ENCODE results near the gene TMEM132C. TPM values are rescaled to one million over a fixed set of nuclear protein-coding genes. Genes with fewer than 3 reads are reported as not detected.

The TMEM132C gene
- polyA plus RNA-seq, 2 of the 4 experiments (the other 2 are of a cell fraction) = not detected

DNA sequence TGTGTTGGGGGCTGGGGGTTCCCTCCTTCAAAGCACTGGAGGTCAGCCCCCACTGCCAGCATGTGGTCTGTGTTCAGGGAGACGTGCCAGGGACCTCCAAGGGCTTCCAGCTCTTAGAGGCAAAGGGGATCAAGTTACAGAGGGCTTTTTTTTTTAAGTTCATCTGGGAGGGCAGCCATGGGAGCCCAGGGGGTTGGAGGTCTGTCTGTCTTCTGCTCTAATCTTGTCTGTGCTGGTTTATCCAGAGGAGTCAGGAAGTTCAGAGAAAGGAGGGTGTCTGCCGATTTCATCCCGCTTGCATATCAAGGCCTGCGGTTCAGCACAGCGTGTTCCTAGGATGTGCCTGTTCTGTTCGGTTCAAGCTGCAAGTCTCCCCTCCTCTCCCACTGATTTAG is 72.2 kb downstream of the TMEM132C start:
- H3K4me2 ChIP-seq = no peak overlapping the region
- H3K4me1 ChIP-seq = no peaks in the 10 kb centered on the region
- ChIA-PET CTCF (no interaction called here), POLR2A (no interaction called here)
- TF ChIP-seq NPAS2 (CRISPR knock-in tag; IDR thresholded peaks at IDR 0.05; ENCODE audit: borderline replicate concordance) = no peak
- TF ChIP-seq, protein P1, sequence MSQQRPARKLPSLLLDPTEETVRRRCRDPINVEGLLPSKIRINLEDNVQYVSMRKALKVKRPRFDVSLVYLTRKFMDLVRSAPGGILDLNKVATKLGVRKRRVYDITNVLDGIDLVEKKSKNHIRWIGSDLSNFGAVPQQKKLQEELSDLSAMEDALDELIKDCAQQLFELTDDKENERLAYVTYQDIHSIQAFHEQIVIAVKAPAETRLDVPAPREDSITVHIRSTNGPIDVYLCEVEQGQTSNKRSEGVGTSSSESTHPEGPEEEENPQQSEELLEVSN (IDR thresholded peaks at IDR 0.05; ENCODE audit: borderline replicate concordance, low read depth) = no peak
- TF ChIP-seq RNF2 (IDR thresholded peaks at IDR 0.05; ENCODE audit: borderline replicate concordance, low read depth) = no peak
- TF ChIP-seq KDM1A (IDR thresholded peaks at IDR 0.05; ENCODE audit: low read depth) = no peak
- no peak for TF ChIP-seq RFX5 (IDR thresholded peaks at IDR 0.05)
- no peak for TF ChIP-seq KDM5A (IDR thresholded peaks at IDR 0.05)
- TF ChIP-seq TFCP2L1 (CRISPR knock-in tag; IDR thresholded peaks at IDR 0.05) = no peak
- TF ChIP-seq GATA3 (IDR thresholded peaks at IDR 0.05; ENCODE audit: borderline replicate concordance) = no peak
- no peak for DNase-seq (ENCODE audit: low read depth in 1 of 2, low spot score in 1 of 2)
- no peak overlapping the region for H3K4me3 ChIP-seq
- ATAC-seq = no peak
- no peaks in the 10 kb centered on the region for H3K9me3 ChIP-seq
- H3K27ac ChIP-seq = no peak overlapping the region
- WGBS (ENCODE audit: missing lambda C conversion rate) = 7% methylated on average over 5 of the region's 6 CpGs
- no peak for FAIRE-seq

DNA sequence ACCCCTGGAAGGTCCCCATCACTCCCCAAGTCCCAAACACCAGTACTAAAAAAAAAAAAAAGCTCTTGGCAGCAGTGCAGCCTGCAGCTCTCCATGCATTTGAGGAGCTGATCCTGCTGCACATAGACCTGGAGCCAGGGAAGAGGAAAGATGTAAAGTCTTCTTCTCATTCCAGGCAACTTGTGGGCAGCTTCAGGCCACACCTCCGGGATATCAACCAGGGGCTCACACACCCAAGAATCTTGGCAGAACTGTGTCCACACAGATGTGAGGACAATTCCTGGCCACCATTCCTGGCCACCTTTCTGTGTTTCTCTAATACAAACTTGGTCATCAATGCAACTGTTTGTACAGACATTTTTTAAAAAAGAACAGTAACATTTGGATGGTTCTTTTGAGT is 72.7 kb downstream of the TMEM132C start:
- Histone ChIP-seq H3K4me1 (no peaks in the 10 kb centered on the region), H3K4me2 (no peak overlapping the region), H3K4me3 (no peak overlapping the region), H3K9me3 (no peaks in the 10 kb centered on the region), H3K27ac (no peak overlapping the region)
- ChIA-PET CTCF (no interaction called here), POLR2A (no interaction called here)
- 0% methylated on average over 1 of the region's 1 CpG for WGBS (ENCODE audit: missing lambda C conversion rate)
- DNase-seq (ENCODE audit: low read depth in 1 of 2, low spot score in 1 of 2) (no peak), ATAC-seq (no peak), FAIRE-seq (no peak)
- no peak for TF ChIP-seq CHD2 (IDR thresholded peaks at IDR 0.05; ENCODE audit: low read length, partially characterized antibody)
- no peak for TF ChIP-seq MYC (IDR thresholded peaks at IDR 0.05; ENCODE audit: borderline replicate concordance, low read length)
- TF ChIP-seq RFX5 (IDR thresholded peaks at IDR 0.05) = no peak
- TF ChIP-seq CBX8 (IDR thresholded peaks at IDR 0.05) = no peak
- TF ChIP-seq EHMT2 (IDR thresholded peaks at IDR 0.05; ENCODE audit: low read depth) = no peak
- no peak for TF ChIP-seq POLR2AphosphoS2 (conservative IDR thresholded peaks at IDR 0.05; ENCODE audit: low read length)
- no peak for TF ChIP-seq HDAC2 (IDR thresholded peaks at IDR 0.05)
- no peak for TF ChIP-seq TFCP2L1 (CRISPR knock-in tag; IDR thresholded peaks at IDR 0.05)
- no peak for TF ChIP-seq ZFP36 (IDR thresholded peaks at IDR 0.05; ENCODE audit: borderline replicate concordance, partially characterized antibody)
- TF ChIP-seq JUNB (IDR thresholded peaks at IDR 0.05) = no peak
- TF ChIP-seq KDM5A (IDR thresholded peaks at IDR 0.05) = no peak

DNA sequence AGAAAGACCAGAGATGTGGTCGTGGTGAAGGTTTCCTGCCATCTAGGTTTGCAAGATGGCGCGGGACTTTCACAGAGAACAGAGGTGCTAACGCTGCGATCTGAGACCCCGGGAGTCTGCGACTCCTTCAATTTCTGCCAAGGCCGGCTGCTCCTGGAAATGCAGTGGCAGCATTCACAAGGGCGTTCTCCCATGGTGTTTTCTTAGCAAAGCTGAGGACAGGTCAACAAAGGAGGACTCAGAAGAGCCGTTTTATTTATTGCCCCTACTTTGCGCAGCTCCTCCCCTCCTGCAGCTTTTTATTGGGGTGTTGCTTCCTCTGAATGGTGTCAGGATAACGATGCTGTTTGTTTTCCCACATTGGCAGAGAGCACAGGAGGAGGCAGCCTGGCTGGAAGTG is 86.3 kb downstream of the TMEM132C start:
- POLR2A ChIA-PET = no interaction called here
- CTCF ChIA-PET = no interaction called here
- TF ChIP-seq, protein P2, sequence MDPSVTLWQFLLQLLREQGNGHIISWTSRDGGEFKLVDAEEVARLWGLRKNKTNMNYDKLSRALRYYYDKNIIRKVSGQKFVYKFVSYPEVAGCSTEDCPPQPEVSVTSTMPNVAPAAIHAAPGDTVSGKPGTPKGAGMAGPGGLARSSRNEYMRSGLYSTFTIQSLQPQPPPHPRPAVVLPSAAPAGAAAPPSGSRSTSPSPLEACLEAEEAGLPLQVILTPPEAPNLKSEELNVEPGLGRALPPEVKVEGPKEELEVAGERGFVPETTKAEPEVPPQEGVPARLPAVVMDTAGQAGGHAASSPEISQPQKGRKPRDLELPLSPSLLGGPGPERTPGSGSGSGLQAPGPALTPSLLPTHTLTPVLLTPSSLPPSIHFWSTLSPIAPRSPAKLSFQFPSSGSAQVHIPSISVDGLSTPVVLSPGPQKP (IDR thresholded peaks at IDR 0.05; ENCODE audit: low read depth, low read length) = no peak
- TF ChIP-seq KDM1A (IDR thresholded peaks at IDR 0.05; ENCODE audit: low read depth) (no peak), HEYL (CRISPR knock-in tag; IDR thresholded peaks at IDR 0.05) (no peak), CBX8 (IDR thresholded peaks at IDR 0.05) (no peak), GATA3 (IDR thresholded peaks at IDR 0.05; ENCODE audit: borderline replicate concordance) (no peak), POLR2A (IDR thresholded peaks at IDR 0.05; ENCODE audit: low read length) (no peak), CHD2 (IDR thresholded peaks at IDR 0.05; ENCODE audit: low read length, partially characterized antibody) (no peak), ZC3H11A (IDR thresholded peaks at IDR 0.05) (no peak), HOXB5 (CRISPR knock-in tag; IDR thresholded peaks at IDR 0.05) (no peak)
- no peaks in the 10 kb centered on the region for H3K9me3 ChIP-seq
- no peak for ATAC-seq
- no peak for FAIRE-seq
- H3K27ac ChIP-seq = no peak overlapping the region
- no peaks in the 10 kb centered on the region for H3K4me1 ChIP-seq
- 28% methylated on average over 12 of the region's 12 CpGs for WGBS (ENCODE audit: missing lambda C conversion rate)
- no peak overlapping the region for H3K4me2 ChIP-seq
- no peak for DNase-seq (ENCODE audit: low read depth in 1 of 2, low spot score in 1 of 2)
- H3K4me3 ChIP-seq = no peak overlapping the region

DNA sequence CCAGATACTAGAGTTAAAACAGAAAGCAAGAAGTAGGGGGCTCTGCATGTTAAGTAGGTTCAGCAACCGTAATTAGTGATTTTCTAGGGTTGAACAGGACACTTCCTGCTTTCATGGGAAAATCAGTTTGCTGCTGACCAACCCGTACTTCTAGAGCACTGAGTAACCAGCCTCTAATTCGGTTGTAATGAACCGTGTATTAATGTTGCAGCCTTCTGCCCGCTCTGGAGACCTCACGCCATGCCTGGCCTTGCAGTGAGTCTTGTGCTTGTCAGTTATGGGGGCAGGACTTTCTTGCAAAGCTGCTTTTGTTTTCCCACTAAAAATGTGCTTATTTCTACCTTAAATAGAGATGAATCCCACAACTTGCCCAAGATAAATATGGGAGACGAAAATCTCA is 89.6 kb downstream of the TMEM132C start:
- POLR2A ChIA-PET = no interaction called here
- no peaks in the 10 kb centered on the region for H3K9me3 ChIP-seq
- H3K4me3 ChIP-seq = no peak overlapping the region
- CTCF ChIA-PET = no interaction called here
- no peak for FAIRE-seq
- DNase-seq (ENCODE audit: low read depth in 1 of 2, low spot score in 1 of 2) = no peak
- no peaks in the 10 kb centered on the region for H3K4me1 ChIP-seq
- H3K4me2 ChIP-seq = no peak overlapping the region
- H3K27ac ChIP-seq = no peak overlapping the region
- ATAC-seq = no peak
- WGBS (ENCODE audit: missing lambda C conversion rate) = 8% methylated on average over 7 of the region's 7 CpGs
- TF ChIP-seq HOXA7 (CRISPR knock-in tag; IDR thresholded peaks at IDR 0.05) (no peak), HEYL (CRISPR knock-in tag; IDR thresholded peaks at IDR 0.05) (no peak), BHLHE40 (IDR thresholded peaks at IDR 0.05; ENCODE audit: low read depth, low read length) (no peak), TP53 (CRISPR knock-in tag; IDR thresholded peaks at IDR 0.05) (no peak), ZSCAN20 (CRISPR knock-in tag; IDR thresholded peaks at IDR 0.05) (no peak), JUN (IDR thresholded peaks at IDR 0.05) (no peak), HOXB5 (CRISPR knock-in tag; IDR thresholded peaks at IDR 0.05) (no peak), MAZ (IDR thresholded peaks at IDR 0.05; ENCODE audit: borderline replicate concordance, low read depth, low read length) (no peak), RFX5 (IDR thresholded peaks at IDR 0.05) (no peak), SMC3 (IDR thresholded peaks at IDR 0.05) (no peak), KDM5A (IDR thresholded peaks at IDR 0.05) (no peak), HOXB13 (CRISPR knock-in tag; IDR thresholded peaks at IDR 0.05; ENCODE audit: low read depth) (no peak), RCOR1 (IDR thresholded peaks at IDR 0.05; ENCODE audit: low read depth, low read length) (no peak), ZNF302 (CRISPR knock-in tag; IDR thresholded peaks at IDR 0.05) (no peak), ZC3H11A (IDR thresholded peaks at IDR 0.05) (no peak), RAD21 (conservative IDR thresholded peaks at IDR 0.05 in 1 of 2, IDR thresholded peaks at IDR 0.05 in 1 of 2) (no peak)
- TF ChIP-seq, protein P3, sequence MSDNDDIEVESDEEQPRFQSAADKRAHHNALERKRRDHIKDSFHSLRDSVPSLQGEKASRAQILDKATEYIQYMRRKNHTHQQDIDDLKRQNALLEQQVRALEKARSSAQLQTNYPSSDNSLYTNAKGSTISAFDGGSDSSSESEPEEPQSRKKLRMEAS (IDR thresholded peaks at IDR 0.05) = no peak
- TF ChIP-seq, protein P4, sequence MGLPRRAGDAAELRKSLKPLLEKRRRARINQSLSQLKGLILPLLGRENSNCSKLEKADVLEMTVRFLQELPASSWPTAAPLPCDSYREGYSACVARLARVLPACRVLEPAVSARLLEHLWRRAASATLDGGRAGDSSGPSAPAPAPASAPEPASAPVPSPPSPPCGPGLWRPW (IDR thresholded peaks at IDR 0.05) = no peak
